CD4-positive, alpha-beta T cell (primary cell): Measurements from ENCODE around the gene KLF13. TPM values are rescaled to one million over a fixed set of nuclear protein-coding genes. Genes with fewer than 3 reads are reported as not detected.

ENCODE experiments used
- ATAC-seq: fragments of 200-7000 bp; cut with Tn5 transposase; one replicate; pipeline ENCODE4 v1.10.0; 2022; ENCODE audit warnings: mild to moderate bottlenecking; ENCODE audit not compliant: poor library complexity
- CTCF ChIA-PET: fragments of 350-600 bp; sonication (Branson Sonifier 250); formaldehyde crosslinking; loops from one replicate; lab custom pipeline; 2021; ENCODE audit warnings: antibody characterized with exemption, inconsistent platforms; lab: Charles Lee
- POLR2A ChIA-PET: fragments of 350-600 bp; sonication (Branson Sonifier 250); formaldehyde crosslinking; loops from one replicate; lab custom pipeline; 2021; ENCODE audit warnings: antibody characterized with exemption, inconsistent platforms; lab: Charles Lee
- DNase-seq, 14 experiments: peaks; one replicate each; pipeline ENCODE4 v3.0.0-alpha.2; 2013 to 2020; ENCODE audit warnings: mixed read lengths in 2 of 14
- H3K27ac ChIP-seq, 2 donors: one replicate each; pipeline versions ENCODE4 v1.5.1 to v1.7.0; 2013; ENCODE audit warnings: low read length in 2 of 2, low read depth in 1 of 2, mild to moderate bottlenecking in 1 of 2
- H3K27me3 ChIP-seq, 2 experiments: 1 replicate in 1 of 2; 2 replicates in 1 of 2; pipeline versions ENCODE4 v1.6.1 to v1.7.0; 2013; ENCODE audit warnings: low read length in 2 of 2, control low read depth in 1 of 2, mild to moderate bottlenecking in 1 of 2, moderate library complexity in 1 of 2; ENCODE audit not compliant: insufficient read depth in 2 of 2, control insufficient read depth in 1 of 2
- H3K36me3 ChIP-seq: one replicate; pipeline ENCODE4 v1.6.1; 2013; ENCODE audit warnings: low read length, control low read depth; ENCODE audit not compliant: insufficient read depth
- H3K4me1 ChIP-seq: one replicate; pipeline ENCODE4 v1.6.1; 2013; ENCODE audit warnings: low read length, control low read depth; ENCODE audit not compliant: insufficient read depth
- H3K4me3 ChIP-seq: one replicate; pipeline ENCODE4 v1.5.1; 2013; ENCODE audit warnings: mild to moderate bottlenecking, low read length, moderate library complexity
- H3K9me3 ChIP-seq, 2 experiments: 1 replicate in 1 of 2; 2 replicates in 1 of 2; pipeline versions ENCODE4 v1.6.1 to v1.7.0; 2013; ENCODE audit warnings: low read length in 2 of 2, mild to moderate bottlenecking in 2 of 2, control low read depth in 1 of 2, moderate library complexity in 1 of 2; ENCODE audit not compliant: control insufficient read depth in 1 of 2, insufficient read depth in 1 of 2
- H3K27ac Mint-ChIP-seq: one replicate; pipeline ENCODE4 v1.8.0; 2020; ENCODE audit warnings: mixed read lengths
- H3K27me3 Mint-ChIP-seq: one replicate; pipeline ENCODE4 v1.8.0; 2021; ENCODE audit warnings: mixed read lengths
- H3K36me3 Mint-ChIP-seq: one replicate; pipeline ENCODE4 v1.8.0; 2021; ENCODE audit warnings: low read depth, mixed read lengths
- H3K4me1 Mint-ChIP-seq: one replicate; pipeline ENCODE4 v1.8.0; 2021; ENCODE audit warnings: low read depth, mixed read lengths
- H3K4me3 Mint-ChIP-seq: one replicate; pipeline ENCODE4 v1.8.0; 2020; ENCODE audit warnings: mild to moderate bottlenecking, mixed read lengths
- H3K9me3 Mint-ChIP-seq: one replicate; pipeline ENCODE4 v1.8.0; 2020; ENCODE audit warnings: mixed read lengths
- CTCF ChIP-seq: fragments of 200-600 bp; IDR thresholded peaks from one replicate; pipeline ENCODE4 v1.8.0; 2022; ENCODE audit warnings: antibody characterized with exemption, mild to moderate bottlenecking
- intact Hi-C, 2 experiments: fragments of 100-400 bp; cut with DNase I in 1 of 2; cut with micrococcal nuclease in 1 of 2; formaldehyde crosslinking; loops; one replicate each; pipeline versions ENCODE4 v1.15.1 to v1.9.0; 2023 to 2025; cut with DNase I, micrococcal nuclease
- total RNA-seq, 174 experiments: library from RNA in 2 of 174; stranded (reverse) in 2 of 174; gene quantifications; one replicate each; pipeline ENCODE4 v1.2.3 and lab custom pipeline; 2021 to 2026

The KLF13 gene
- total RNA-seq, 2 experiments from 2014 or later, result 284 to 308 TPM

- Histone ChIP-seq H3K27me3 (no peaks in the 10 kb centered on the region), H3K4me1 (no peaks in the 10 kb centered on the region), H3K9me3 (no peaks in the 10 kb centered on the region), H3K4me3 (no peak overlapping the region), H3K36me3 (no peaks in the 10 kb centered on the region), H3K27ac (no peak overlapping the region)
- no peak for ATAC-seq
- ChIA-PET CTCF (interaction anchor here (0.7 kb wide), 1 partner anchor 131 kb away, joined by 4 read pairs; no protein-coding TSS in a partner anchor), POLR2A (interaction anchor here (1.5 kb wide), 1 partner anchor 28 kb away, joined by 3 read pairs; no protein-coding TSS in a partner anchor)
- Mint-ChIP-seq H3K4me1 (no peaks in the 10 kb centered on the region), H3K36me3 (no peaks in the 10 kb centered on the region), H3K27me3 (peaks cover 5% of the 10 kb centered on the region), H3K4me3 (no peak overlapping the region), H3K27ac (no peak overlapping the region), H3K9me3 (no peaks in the 10 kb centered on the region)
- DNase-seq, result no peak
- intact Hi-C loops, result no loop called here
- TF ChIP-seq CTCF, result no peak
These were observed 32.6 kb upstream of the KLF13 start for GRCh38 chr15:31294067-31294466.

- no peak overlapping the region for H3K27ac Mint-ChIP-seq
- no peaks in the 10 kb centered on the region for H3K9me3 Mint-ChIP-seq
- ChIA-PET POLR2A (interaction anchor here (0.6 to 0.7 kb wide), 3 partner anchors 14 to 193 kb away, joined by 3 read pairs; no protein-coding TSS in a partner anchor), CTCF (no interaction called here)
- H3K27me3 ChIP-seq, result no peaks in the 10 kb centered on the region
- H3K27me3 Mint-ChIP-seq, result peaks cover 5% of the 10 kb centered on the region
- no peak for DNase-seq
- H3K4me3 ChIP-seq, result no peak overlapping the region
- no peak overlapping the region for H3K4me3 Mint-ChIP-seq
- no peak for TF ChIP-seq CTCF
- no peaks in the 10 kb centered on the region for H3K36me3 ChIP-seq
- no peaks in the 10 kb centered on the region for H3K4me1 ChIP-seq
- no peaks in the 10 kb centered on the region for H3K9me3 ChIP-seq
- intact Hi-C loops, result no loop called here
- no peaks in the 10 kb centered on the region for H3K4me1 Mint-ChIP-seq
- no peak overlapping the region for H3K27ac ChIP-seq
- ATAC-seq, result no peak
- H3K36me3 Mint-ChIP-seq, result no peaks in the 10 kb centered on the region
These were observed 31.0 kb upstream of the KLF13 start for GRCh38 chr15:31295658-31296057.

- intact Hi-C loops, result no loop called here
- Histone ChIP-seq H3K4me3 (no peak overlapping the region), H3K27me3 (no peaks in the 10 kb centered on the region), H3K36me3 (no peaks in the 10 kb centered on the region), H3K9me3 (no peaks in the 10 kb centered on the region), H3K27ac (no peak overlapping the region), H3K4me1 (no peaks in the 10 kb centered on the region)
- peaks cover 5% of the 10 kb centered on the region for H3K27me3 Mint-ChIP-seq
- H3K9me3 Mint-ChIP-seq, result no peaks in the 10 kb centered on the region
- no peak for TF ChIP-seq CTCF
- no peaks in the 10 kb centered on the region for H3K4me1 Mint-ChIP-seq
- ChIA-PET POLR2A (interaction anchor here (0.6 kb wide), 1 partner anchor 13 kb away, joined by 3 read pairs; no protein-coding TSS in a partner anchor), CTCF (no interaction called here)
- H3K27ac Mint-ChIP-seq, result no peak overlapping the region
- no peaks in the 10 kb centered on the region for H3K36me3 Mint-ChIP-seq
- ATAC-seq (no peak), DNase-seq (no peak)
- H3K4me3 Mint-ChIP-seq, result no peak overlapping the region
These were observed 30.4 kb upstream of the KLF13 start for GRCh38 chr15:31296219-31296645.
